Endothelial cell of umbilical vein (primary cell): ENCODE data around the gene EXD3. TPM values are rescaled to one million over a fixed set of nuclear protein-coding genes. Genes with fewer than 3 reads are reported as not detected.

Experiments used
- BruUV-seq: library from RNA; stranded (reverse); fragments of 400-500 nt; replicated peaks from 2 replicates; lab custom pipeline; 2021; lab: Mats Ljungman, UMichigan
- CTCF ChIA-PET: fragments of 300-600, 350-600 bp; sonication (Branson Sonifier 250); formaldehyde crosslinking; loops from one replicate; lab custom pipeline; 2021; ENCODE audit warnings: antibody characterized with exemption, inconsistent platforms; lab: Charles Lee
- POLR2A ChIA-PET: fragments of 300-600, 350-600 bp; sonication (Branson Sonifier 250); formaldehyde crosslinking; loops from one replicate; lab custom pipeline; 2021; ENCODE audit warnings: antibody characterized with exemption, inconsistent platforms; lab: Charles Lee
- DNase-seq: peaks from one replicate; pipeline ENCODE4 v3.0.0-alpha.2; 2011; ENCODE audit warnings: low read depth, low spot score
- FAIRE-seq: peaks from 2 replicates; lab custom pipeline; 2011; peaks lifted over from hg19 to GRCh38; lab: Jason Lieb, UNC
- H2AFZ ChIP-seq: 2 replicates; pipeline ENCODE4 v1.6.0; 2012; ENCODE audit warnings: low read depth, low read length, control low read depth, inconsistent platforms
- H3K27ac ChIP-seq: 2 replicates; pipeline ENCODE4 v1.5.1; 2011; ENCODE audit warnings: low read depth, mild to moderate bottlenecking, control low read depth, low read length, moderate library complexity; ENCODE audit not compliant: insufficient read depth
- H3K27me3 ChIP-seq, 2 experiments: 2 replicates each; pipeline versions ENCODE4 v1.6.0 to v1.6.1; 2011; ENCODE audit warnings: low read length in 2 of 2, mixed read lengths in 1 of 2; ENCODE audit not compliant: control insufficient read depth in 2 of 2, insufficient read depth in 2 of 2
- H3K36me3 ChIP-seq, 2 experiments: 2 replicates in 1 of 2; 3 replicates in 1 of 2; pipeline ENCODE4 v1.5.1; 2011; ENCODE audit warnings: low read length in 2 of 2, mild to moderate bottlenecking in 1 of 2, moderate library complexity in 1 of 2; ENCODE audit not compliant: control insufficient read depth in 2 of 2, insufficient read depth in 2 of 2; ENCODE audit errors: extremely low read depth in 1 of 2
- H3K4me1 ChIP-seq: 3 replicates; pipeline ENCODE4 v1.5.1; 2011; ENCODE audit warnings: mild to moderate bottlenecking, low read length; ENCODE audit not compliant: control insufficient read depth, insufficient read depth; ENCODE audit errors: extremely low read depth
- H3K4me2 ChIP-seq: 2 replicates; pipeline ENCODE4 v1.6.1; 2011; ENCODE audit warnings: low read length, control low read depth, mixed read lengths; ENCODE audit not compliant: insufficient read depth
- H3K4me3 ChIP-seq, 3 experiments: fragments of 200-600 bp in 1 of 3; sonication (generic), shearing (Covaris generic) in 1 of 3; replicated peaks in 1 of 3; 2 replicates each; pipeline ENCODE4 v1.5.1; 2011 to 2016; ENCODE audit warnings: control low read depth in 3 of 3, low read length in 3 of 3, mild to moderate bottlenecking in 2 of 3, inconsistent platforms in 1 of 3, low read depth in 1 of 3, moderate library complexity in 1 of 3; ENCODE audit not compliant: insufficient read depth in 1 of 3
- H3K79me2 ChIP-seq: 2 replicates; pipeline ENCODE4 v1.6.0; 2012; ENCODE audit warnings: low read length, inconsistent platforms; ENCODE audit not compliant: control insufficient read depth, insufficient read depth
- H3K9ac ChIP-seq: replicated peaks from 2 replicates; pipeline ENCODE3; 2011; ENCODE audit warnings: low read length, control low read depth; ENCODE audit not compliant: insufficient read depth; ENCODE audit errors: extremely low read depth
- H3K9me1 ChIP-seq: replicated peaks from 3 replicates; pipeline ENCODE4 v1.6.0; 2011; ENCODE audit warnings: mild to moderate bottlenecking, low read length; ENCODE audit not compliant: control insufficient read depth, insufficient read depth; ENCODE audit errors: extremely low read depth
- H3K9me3 ChIP-seq: replicated peaks from 2 replicates; pipeline ENCODE4 v1.5.1; 2012; ENCODE audit warnings: low read length, inconsistent platforms; ENCODE audit not compliant: control insufficient read depth, insufficient read depth
- H4K20me1 ChIP-seq: replicated peaks from 2 replicates; pipeline ENCODE3; 2011; ENCODE audit warnings: mild to moderate bottlenecking, low read length; ENCODE audit not compliant: control insufficient read depth, insufficient read depth; ENCODE audit errors: extremely low read depth
- EZH2 ChIP-seq: IDR thresholded peaks from 2 replicates; pipeline ENCODE4 v1.6.1; 2012; ENCODE audit warnings: borderline replicate concordance, low read depth, mild to moderate bottlenecking, moderate library complexity, low read length, inconsistent platforms; ENCODE audit not compliant: severe bottlenecking
- FOS ChIP-seq: IDR thresholded peaks from 2 replicates; pipeline ENCODE4 v1.6.1; 2011; ENCODE audit warnings: mild to moderate bottlenecking, low read length, moderate library complexity, borderline replicate concordance; ENCODE audit not compliant: insufficient read depth
- GATA2 ChIP-seq: IDR thresholded peaks from 2 replicates; pipeline ENCODE4 v1.7.0; 2011; ENCODE audit warnings: low read depth, mild to moderate bottlenecking, moderate library complexity, mixed read lengths, low read length; ENCODE audit not compliant: insufficient read length, insufficient read depth
- JUN ChIP-seq: IDR thresholded peaks from 2 replicates; pipeline ENCODE4 v1.6.1; 2011; ENCODE audit warnings: borderline replicate concordance, low read depth; ENCODE audit not compliant: insufficient read length, insufficient read depth
- MYC ChIP-seq: IDR thresholded peaks from one replicate; pipeline ENCODE4 v1.6.1; 2011; ENCODE audit warnings: mild to moderate bottlenecking, low read depth, low read length
- POLR2A ChIP-seq: IDR thresholded peaks from 2 replicates; pipeline ENCODE4 v1.6.1; 2012; ENCODE audit warnings: low read depth, mild to moderate bottlenecking, control low read depth, low read length
- POLR2AphosphoS5 ChIP-seq: IDR thresholded peaks from 2 replicates; pipeline ENCODE4 v1.6.1; 2012; ENCODE audit warnings: low read depth, mild to moderate bottlenecking, control low read depth, low read length, moderate library complexity; ENCODE audit not compliant: insufficient read depth
- dilution Hi-C: fragments of 300-500 bp; cut with MboI; formaldehyde crosslinking; loops from one replicate; pipeline ENCODE4 v1.15.0; 2019; ENCODE audit warnings: low sequenced_read_pairs; ENCODE audit not compliant: extremely low pct_ligation_motif_present
- intact Hi-C: fragments of 100-400 bp; cut with micrococcal nuclease; formaldehyde crosslinking; loops from one replicate; pipeline ENCODE4 v1.10.0; 2022
- polyA plus RNA-seq, 4 experiments: library from polyadenylated mRNA; depleted of rRNA in 3 of 4; stranded (reverse) in 3 of 4; unstranded in 1 of 4; fragments of >200 nt; gene quantifications; 2 replicates each; pipeline versions ENCODE4 v1.2.1 to v1.2.3, GENCODE V29; 2011 to 2012; ENCODE audit warnings: missing spikeins in 1 of 4
- total RNA-seq: library from RNA; stranded (reverse); gene quantifications from 2 replicates; pipeline ENCODE4 v1.2.3, GENCODE V29; 2021
- TF ChIP-seq, protein P1 (sequence below): IDR thresholded peaks from 2 replicates; pipeline ENCODE4 v1.6.1; 2011; ENCODE audit not compliant: insufficient read depth, insufficient read length
- TF ChIP-seq, protein P2 (sequence below), 2 donors: IDR thresholded peaks; 1 replicate in 1 of 2; 2 replicates in 1 of 2; pipeline ENCODE4 v1.5.1; 2011; ENCODE audit warnings: low read length in 2 of 2, mild to moderate bottlenecking in 2 of 2, moderate library complexity in 2 of 2, control low read depth in 1 of 2, inconsistent platforms in 1 of 2, low read depth in 1 of 2; ENCODE audit not compliant: insufficient read depth in 1 of 2; ENCODE audit errors: extremely low read depth in 1 of 2

EXD3 gene
- total and polyA plus RNA-seq, 2 donors (not counting 3 experiments of a cell fraction or from before 2014, with no cell fraction given) = 17.7 to 30.3 TPM

DNA sequence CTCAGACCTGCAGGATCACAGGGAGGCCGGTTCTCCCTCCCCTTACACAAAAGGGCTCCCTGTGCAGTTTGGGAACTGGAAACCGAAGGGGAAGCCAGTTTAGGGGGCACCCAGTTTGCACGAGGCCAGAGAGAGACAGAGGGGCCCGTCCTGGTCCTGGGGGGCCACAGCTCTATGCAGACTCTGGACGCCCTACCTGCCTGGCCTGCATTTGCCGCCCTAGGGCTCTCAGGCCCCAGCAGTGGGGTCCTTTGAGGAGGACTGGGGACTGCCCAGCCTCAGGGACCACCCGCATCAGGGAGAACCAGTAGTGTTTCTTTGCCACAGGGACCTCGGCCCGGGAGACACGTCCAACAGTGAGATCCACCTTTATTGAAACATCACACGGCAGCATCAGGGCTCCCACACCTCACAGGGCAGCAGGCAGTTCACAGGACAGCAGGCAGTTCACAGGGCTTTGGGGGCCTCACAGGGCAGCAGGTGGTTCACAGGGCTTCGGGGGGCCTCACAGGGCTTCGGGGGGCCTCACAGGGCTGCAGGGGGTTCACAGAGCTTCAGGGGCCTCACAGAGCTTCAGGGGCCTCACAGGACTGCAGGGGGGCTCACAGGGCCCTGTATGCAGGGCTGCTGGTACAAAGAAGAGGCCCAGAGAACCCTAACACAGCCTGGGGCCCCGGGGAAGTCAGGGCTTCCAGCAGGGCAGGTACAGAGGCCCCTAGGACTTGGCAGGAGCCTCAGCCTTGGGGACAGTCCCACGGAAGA, 36.8 kb upstream of the EXD3 start:
- no peaks in the 10 kb centered on the region for H4K20me1 ChIP-seq
- POLR2A ChIA-PET = no interaction called here
- peak overlapping the region; percentile 74 for H2AFZ ChIP-seq
- H3K4me2 ChIP-seq = peak overlapping the region; percentile 2
- H3K27me3 ChIP-seq = no peaks in the 10 kb centered on the region
- no peak overlapping the region for H3K27ac ChIP-seq
- no TSS peak for BruUV-seq
- H3K79me2 ChIP-seq = peaks cover 9% of the 10 kb centered on the region
- no peak for DNase-seq
- no peaks in the 10 kb centered on the region for H3K9me3 ChIP-seq
- intact Hi-C loops = no loop called here
- H3K9ac ChIP-seq = peak overlapping the region; percentile 75
- CTCF ChIA-PET = interaction anchor here (1.0 to 1.3 kb wide), 4 partner anchors 37 to 173 kb away, joined by 3 to 5 read pairs (median 4); partner anchors contain the start of genes EXD3 and NOXA1
- dilution Hi-C loops = no loop called here
- H3K4me1 ChIP-seq = peaks cover 5% of the 10 kb centered on the region
- FAIRE-seq = no peak
- TF ChIP-seq JUN (no peak), EZH2 (no peak), POLR2AphosphoS5 (no peak), MYC (no peak), FOS (no peak), POLR2A (no peak), GATA2 (no peak)
- TF ChIP-seq, protein P1, sequence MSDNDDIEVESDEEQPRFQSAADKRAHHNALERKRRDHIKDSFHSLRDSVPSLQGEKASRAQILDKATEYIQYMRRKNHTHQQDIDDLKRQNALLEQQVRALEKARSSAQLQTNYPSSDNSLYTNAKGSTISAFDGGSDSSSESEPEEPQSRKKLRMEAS = no peak
- TF ChIP-seq, protein P2, sequence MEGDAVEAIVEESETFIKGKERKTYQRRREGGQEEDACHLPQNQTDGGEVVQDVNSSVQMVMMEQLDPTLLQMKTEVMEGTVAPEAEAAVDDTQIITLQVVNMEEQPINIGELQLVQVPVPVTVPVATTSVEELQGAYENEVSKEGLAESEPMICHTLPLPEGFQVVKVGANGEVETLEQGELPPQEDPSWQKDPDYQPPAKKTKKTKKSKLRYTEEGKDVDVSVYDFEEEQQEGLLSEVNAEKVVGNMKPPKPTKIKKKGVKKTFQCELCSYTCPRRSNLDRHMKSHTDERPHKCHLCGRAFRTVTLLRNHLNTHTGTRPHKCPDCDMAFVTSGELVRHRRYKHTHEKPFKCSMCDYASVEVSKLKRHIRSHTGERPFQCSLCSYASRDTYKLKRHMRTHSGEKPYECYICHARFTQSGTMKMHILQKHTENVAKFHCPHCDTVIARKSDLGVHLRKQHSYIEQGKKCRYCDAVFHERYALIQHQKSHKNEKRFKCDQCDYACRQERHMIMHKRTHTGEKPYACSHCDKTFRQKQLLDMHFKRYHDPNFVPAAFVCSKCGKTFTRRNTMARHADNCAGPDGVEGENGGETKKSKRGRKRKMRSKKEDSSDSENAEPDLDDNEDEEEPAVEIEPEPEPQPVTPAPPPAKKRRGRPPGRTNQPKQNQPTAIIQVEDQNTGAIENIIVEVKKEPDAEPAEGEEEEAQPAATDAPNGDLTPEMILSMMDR (IDR thresholded peaks at IDR 0.05; ENCODE audit: extremely low read depth in 1 of 2, insufficient read depth in 1 of 2, low read depth in 1 of 2, low read length in 2 of 2) = no peak
- no peaks in the 10 kb centered on the region for H3K36me3 ChIP-seq
- no peaks in the 10 kb centered on the region for H3K9me1 ChIP-seq
- peak overlapping the region in 1 of 3 experiments; percentile 11 for H3K4me3 ChIP-seq
